ENCODE measurements around the gene HECTD4. TPM values are rescaled to one million over a fixed set of nuclear protein-coding genes. Genes with fewer than 3 reads are reported as not detected.

Gene HECTD4
- total and polyA plus RNA-seq, 9 of the 15 experiments (the other 6 are each of a cell fraction or from before 2014, with no cell fraction given), result 3.5 to 33.3 (median 13.5) TPM

GRCh38 chr12:112381883-112382796 is at the start of gene HECTD4 (continued):
- TF ChIP-seq GTF2E2 (tag; IDR thresholded peaks at IDR 0.05) (peak; percentile 65; the same call in 1 of the 2 replicates), STAG1 (CRISPR knock-in tag; IDR thresholded peaks at IDR 0.05; ENCODE audit: borderline replicate concordance) (no peak), PHF8 (IDR thresholded peaks at IDR 0.05; ENCODE audit: borderline replicate concordance, low read length) (peak; percentile 94), ZBTB7A (IDR thresholded peaks at IDR 0.05; ENCODE audit: borderline replicate concordance, control insufficient read depth, low read depth, low read length) (peak; percentile 10; the same call in 1 of the 2 replicates), TAF7 (tag; IDR thresholded peaks at IDR 0.05) (peak; percentile 63), HMBOX1 (IDR thresholded peaks at IDR 0.05) (no peak), USF2 (CRISPR knock-in tag; IDR thresholded peaks at IDR 0.05) (no peak), E2F6 (IDR thresholded peaks at IDR 0.05; ENCODE audit: borderline replicate concordance in 1 of 2, extremely low read depth in 1 of 2, insufficient read depth in 1 of 2, insufficient read length in 1 of 2, low read depth in 1 of 2, low read length in 1 of 2, poor library complexity in 1 of 2, severe bottlenecking in 1 of 2) (peak in 1 of 2 experiments; percentile 36), XRCC5 (IDR thresholded peaks at IDR 0.05; ENCODE audit: low read depth, low read length) (no peak), POU5F1 (IDR thresholded peaks at IDR 0.05; ENCODE audit: borderline replicate concordance, low read depth, low read length, partially characterized antibody) (no peak)

Data from K562 (cell line).